ENCODE data around the gene TANC1. TPM values are rescaled to one million over a fixed set of nuclear protein-coding genes. Genes with fewer than 3 reads are reported as not detected.

The TANC1 gene
- total RNA-seq, 1 experiment from 2014 or later: 2.5 TPM

DNA sequence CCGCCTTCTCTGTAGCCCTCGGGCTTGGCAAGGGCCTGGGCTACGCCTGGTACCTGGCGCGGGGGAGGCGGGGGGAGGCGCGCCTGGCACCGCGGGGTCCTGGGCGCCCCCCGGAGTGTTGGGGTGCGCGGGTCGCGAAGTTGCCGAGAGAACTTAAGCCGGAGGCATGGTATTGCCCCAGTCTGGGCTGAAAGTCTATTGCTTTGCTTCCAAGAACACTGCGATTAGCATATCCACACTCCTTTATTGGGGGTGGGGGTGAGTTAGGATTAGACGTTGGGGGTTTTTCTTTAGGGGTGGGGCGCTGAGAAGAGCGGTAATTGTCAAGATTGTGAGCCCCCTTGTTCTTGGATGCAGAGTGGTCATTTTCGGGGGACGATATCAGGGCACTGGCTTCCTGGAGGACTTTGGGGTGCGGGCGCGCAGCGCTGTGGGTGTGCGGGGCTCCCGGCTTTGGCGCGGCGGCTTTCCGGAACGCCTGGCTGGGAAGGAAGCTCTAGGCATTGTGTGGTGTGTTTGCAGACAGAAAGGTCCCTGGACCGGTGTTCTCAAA, 798 bp downstream of the TANC1 start:
- Histone ChIP-seq H2BK5ac (ENCODE audit: insufficient read length, low read length) (no peak overlapping the region), H3K4me1 (ENCODE audit: insufficient read depth, low read length) (no peaks in the 10 kb centered on the region), H3K79me2 (ENCODE audit: insufficient read depth, low read length) (no peaks in the 10 kb centered on the region), H3K79me1 (ENCODE audit: insufficient read depth, low read depth, low read length, poor library complexity, severe bottlenecking) (no peaks in the 10 kb centered on the region), H3T11ph (ENCODE audit: low read length) (no peak overlapping the region), H3K27me3 (ENCODE audit: insufficient read depth, low read length) (peaks cover 17% of the 10 kb centered on the region; the same call in 1 of the 2 replicates), H3K27ac (ENCODE audit: insufficient read length, low read depth, low read length) (no peak overlapping the region), H2AK5ac (ENCODE audit: insufficient read length, low read length) (no peak overlapping the region), H3K9ac (ENCODE audit: extremely low read depth, insufficient read length, low read length) (peak overlapping the region; percentile 34), H3K9me3 (ENCODE audit: control insufficient read depth, low read depth, low read length) (no peaks in the 10 kb centered on the region), H2BK15ac (ENCODE audit: low read depth, low read length) (no peak overlapping the region), H3K14ac (ENCODE audit: insufficient read depth, low read length) (no peak overlapping the region), H4K20me1 (ENCODE audit: control insufficient read depth, insufficient read depth, insufficient read length) (no peaks in the 10 kb centered on the region), H2BK12ac (ENCODE audit: insufficient read length, low read depth, low read length) (no peak overlapping the region), H3K23me2 (ENCODE audit: insufficient read length, low read depth, low read length, poor library complexity, severe bottlenecking) (peaks cover 19% of the 10 kb centered on the region), H4K91ac (ENCODE audit: insufficient read length, low read depth, low read length) (no peak overlapping the region), H2BK120ac (ENCODE audit: low read depth, low read length, poor library complexity, severe bottlenecking) (no peak overlapping the region), H2BK20ac (ENCODE audit: low read depth, low read length, poor library complexity, severe bottlenecking) (no peak overlapping the region), H4K8ac (replicated peaks; ENCODE audit: insufficient read length, low read depth, low read length) (no peak overlapping the region), H3K56ac (ENCODE audit: insufficient read length, low read depth, low read length) (no peak overlapping the region), H3K18ac (ENCODE audit: insufficient read length, low read depth, low read length) (no peak overlapping the region), H3K4ac (ENCODE audit: low read depth, low read length) (no peak overlapping the region), H4K5ac (ENCODE audit: insufficient read length, low read depth, low read length) (no peak overlapping the region), H3K4me2 (ENCODE audit: insufficient read depth, insufficient read length, low read length) (peak overlapping the region; percentile 99), H3K23ac (ENCODE audit: insufficient read length, low read depth, low read length) (no peak overlapping the region), H2AFZ (ENCODE audit: low read length) (no peak overlapping the region)
- peaks cover 22 to 24% of the 10 kb centered on the region in 2 experiments for H3K4me1 Mint-ChIP-seq
- no peaks in the 10 kb centered on the region; a peak in 1 of 7 replicates for H3K36me3 Mint-ChIP-seq (ENCODE audit: insufficient read depth in 1 of 3, low read depth in 3 of 3)
- H3K4me3 Mint-ChIP-seq: peak overlapping the region; percentile 79 to 93
- peak overlapping the region in 1 of 3 experiments; percentile 48; a peak in 1 of 7 replicates for H3K27ac Mint-ChIP-seq
- H3K9me3 Mint-ChIP-seq: no peaks in the 10 kb centered on the region
- DNase-seq: no peak
- H3K27me3 Mint-ChIP-seq (ENCODE audit: low read depth): peaks cover 85% of the 10 kb centered on the region
- TF ChIP-seq, protein P1, sequence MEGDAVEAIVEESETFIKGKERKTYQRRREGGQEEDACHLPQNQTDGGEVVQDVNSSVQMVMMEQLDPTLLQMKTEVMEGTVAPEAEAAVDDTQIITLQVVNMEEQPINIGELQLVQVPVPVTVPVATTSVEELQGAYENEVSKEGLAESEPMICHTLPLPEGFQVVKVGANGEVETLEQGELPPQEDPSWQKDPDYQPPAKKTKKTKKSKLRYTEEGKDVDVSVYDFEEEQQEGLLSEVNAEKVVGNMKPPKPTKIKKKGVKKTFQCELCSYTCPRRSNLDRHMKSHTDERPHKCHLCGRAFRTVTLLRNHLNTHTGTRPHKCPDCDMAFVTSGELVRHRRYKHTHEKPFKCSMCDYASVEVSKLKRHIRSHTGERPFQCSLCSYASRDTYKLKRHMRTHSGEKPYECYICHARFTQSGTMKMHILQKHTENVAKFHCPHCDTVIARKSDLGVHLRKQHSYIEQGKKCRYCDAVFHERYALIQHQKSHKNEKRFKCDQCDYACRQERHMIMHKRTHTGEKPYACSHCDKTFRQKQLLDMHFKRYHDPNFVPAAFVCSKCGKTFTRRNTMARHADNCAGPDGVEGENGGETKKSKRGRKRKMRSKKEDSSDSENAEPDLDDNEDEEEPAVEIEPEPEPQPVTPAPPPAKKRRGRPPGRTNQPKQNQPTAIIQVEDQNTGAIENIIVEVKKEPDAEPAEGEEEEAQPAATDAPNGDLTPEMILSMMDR (conservative IDR thresholded peaks at IDR 0.05): no peak
- WGBS (ENCODE audit: extremely low coverage, insufficient read length, low lambda C conversion rate): no CpG with 5 or more reads among the region's 36 CpGs
